Measurements from ENCODE around the gene SLIT3. TPM values are rescaled to one million over a fixed set of nuclear protein-coding genes. Genes with fewer than 3 reads are reported as not detected.

Gene SLIT3
- total and polyA plus RNA-seq, 2 donors from 2014 or later, result 14.5 to 54.1 TPM

DNA sequence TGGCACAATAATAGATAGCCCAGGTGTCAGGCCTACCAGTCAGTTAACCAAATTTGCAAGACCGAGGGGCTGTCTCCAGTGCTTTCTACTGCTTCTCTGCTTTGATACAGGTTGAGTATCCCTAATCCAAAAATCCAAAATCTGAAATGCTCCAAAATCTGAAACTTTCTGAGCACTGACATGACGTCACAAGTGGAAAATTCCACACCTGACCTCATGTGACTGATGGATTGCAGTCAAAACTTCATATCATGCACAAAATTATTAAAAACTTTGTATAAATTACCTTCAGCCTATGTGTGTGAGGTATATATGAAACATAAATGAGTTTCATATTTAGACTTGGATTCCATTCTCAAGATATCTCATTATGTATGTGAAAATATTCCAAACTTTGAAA lies 508.3 kb downstream of the SLIT3 start:
- no peaks in the 10 kb centered on the region for H3K9me3 ChIP-seq (ENCODE audit: control insufficient read depth in 2 of 3, insufficient read depth in 1 of 3, low read length in 3 of 3)
- H3K36me3 ChIP-seq (ENCODE audit: control insufficient read depth in 2 of 3, insufficient read depth in 3 of 3, low read length in 3 of 3), result peaks cover 0 to 2% (median 0%) of the 10 kb centered on the region in 3 donors
- DNase-seq (no peak), FAIRE-seq (no peak)
- H3K9ac ChIP-seq (ENCODE audit: low read length in 3 of 3), result no peak overlapping the region
- H3K27me3 ChIP-seq (ENCODE audit: control insufficient read depth, insufficient read depth, low read length), result no peaks in the 10 kb centered on the region
- no peaks in the 10 kb centered on the region for H3K4me1 ChIP-seq (ENCODE audit: control insufficient read depth in 2 of 3, insufficient read depth in 2 of 3, low read depth in 1 of 3, low read length in 3 of 3)
- intact Hi-C loops (cut with DNase I), result no loop called here
- no peak overlapping the region for H3K27ac ChIP-seq (ENCODE audit: low read depth in 2 of 2, low read length in 2 of 2)
- no peak overlapping the region for H3K4me3 ChIP-seq (ENCODE audit: low read length in 3 of 3)
- TF ChIP-seq, protein P1, sequence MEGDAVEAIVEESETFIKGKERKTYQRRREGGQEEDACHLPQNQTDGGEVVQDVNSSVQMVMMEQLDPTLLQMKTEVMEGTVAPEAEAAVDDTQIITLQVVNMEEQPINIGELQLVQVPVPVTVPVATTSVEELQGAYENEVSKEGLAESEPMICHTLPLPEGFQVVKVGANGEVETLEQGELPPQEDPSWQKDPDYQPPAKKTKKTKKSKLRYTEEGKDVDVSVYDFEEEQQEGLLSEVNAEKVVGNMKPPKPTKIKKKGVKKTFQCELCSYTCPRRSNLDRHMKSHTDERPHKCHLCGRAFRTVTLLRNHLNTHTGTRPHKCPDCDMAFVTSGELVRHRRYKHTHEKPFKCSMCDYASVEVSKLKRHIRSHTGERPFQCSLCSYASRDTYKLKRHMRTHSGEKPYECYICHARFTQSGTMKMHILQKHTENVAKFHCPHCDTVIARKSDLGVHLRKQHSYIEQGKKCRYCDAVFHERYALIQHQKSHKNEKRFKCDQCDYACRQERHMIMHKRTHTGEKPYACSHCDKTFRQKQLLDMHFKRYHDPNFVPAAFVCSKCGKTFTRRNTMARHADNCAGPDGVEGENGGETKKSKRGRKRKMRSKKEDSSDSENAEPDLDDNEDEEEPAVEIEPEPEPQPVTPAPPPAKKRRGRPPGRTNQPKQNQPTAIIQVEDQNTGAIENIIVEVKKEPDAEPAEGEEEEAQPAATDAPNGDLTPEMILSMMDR (IDR thresholded peaks at IDR 0.05; ENCODE audit: borderline replicate concordance, extremely low read depth, insufficient read depth), result no peak

DNA sequence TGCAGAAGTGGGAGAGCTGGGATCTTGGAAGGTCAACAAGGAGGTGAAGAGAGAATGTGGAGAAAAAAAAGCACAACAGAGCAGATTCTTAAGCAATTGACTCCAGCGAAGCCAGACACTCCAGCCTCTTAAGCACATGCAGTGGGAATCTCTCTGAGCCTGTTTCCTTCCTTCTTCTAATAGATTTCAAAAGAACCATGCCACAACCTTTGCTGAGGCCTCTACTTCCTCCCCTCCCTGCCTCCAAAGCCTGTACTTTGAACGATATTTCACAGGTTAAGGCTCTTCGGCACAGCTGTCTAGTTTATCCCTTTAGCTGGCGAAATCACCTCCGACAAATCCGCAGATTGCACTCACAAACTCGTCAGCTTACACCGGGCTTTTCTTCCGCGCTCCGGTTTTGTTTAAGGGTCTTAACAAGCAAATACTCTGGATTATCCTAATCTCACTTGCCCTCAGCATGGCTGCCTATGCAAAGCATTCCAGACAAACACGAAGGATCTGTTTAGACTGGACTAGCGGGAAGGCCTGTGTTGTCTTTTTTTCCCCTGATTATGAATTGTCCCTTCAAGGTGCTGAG lies 510.2 kb downstream of the SLIT3 start:
- no peak overlapping the region for H3K9ac ChIP-seq (ENCODE audit: low read length in 3 of 3)
- no peaks in the 10 kb centered on the region for H3K4me1 ChIP-seq (ENCODE audit: control insufficient read depth in 2 of 3, insufficient read depth in 2 of 3, low read depth in 1 of 3, low read length in 3 of 3)

DNA sequence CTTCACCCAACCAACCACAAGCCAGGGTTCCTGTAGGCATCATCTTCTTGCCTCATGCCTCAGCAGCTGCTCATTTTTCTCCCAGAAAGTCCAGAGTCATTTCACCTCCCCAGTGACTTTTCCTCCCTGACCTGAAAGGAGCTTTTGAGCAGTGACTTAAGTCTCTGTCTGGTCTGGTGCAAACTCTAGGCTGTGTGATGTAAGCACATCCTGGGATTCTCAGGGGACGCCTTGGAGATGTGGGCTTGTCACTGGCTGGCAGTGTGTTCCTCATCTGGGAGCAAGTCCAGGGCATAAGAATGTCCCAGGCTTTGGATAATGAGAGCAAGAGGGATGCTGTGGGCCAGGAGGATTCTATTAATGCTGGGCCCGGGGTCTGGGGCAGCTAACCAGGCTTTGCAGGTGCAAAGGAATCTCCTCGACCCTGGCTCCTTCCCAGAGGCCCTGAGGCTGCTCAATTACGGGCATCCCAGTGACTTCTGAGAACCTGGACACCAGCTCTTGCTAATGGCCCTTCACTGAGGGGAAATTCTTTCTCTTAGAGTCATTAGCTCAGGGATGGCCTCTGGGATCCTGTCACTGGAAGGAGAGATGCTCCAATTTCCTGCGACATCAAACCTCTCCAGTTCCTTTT lies 510.8 kb downstream of the SLIT3 start:
- DNase-seq, result peak in 2 of 5 donors; percentile 16 to 18
- H3K9ac ChIP-seq (ENCODE audit: low read length in 3 of 3), result no peak overlapping the region
- intact Hi-C loops (cut with DNase I), result no loop called here
- H3K9me3 ChIP-seq (ENCODE audit: control insufficient read depth in 2 of 3, insufficient read depth in 1 of 3, low read length in 3 of 3), result no peaks in the 10 kb centered on the region
- no peak overlapping the region for H3K4me3 ChIP-seq (ENCODE audit: low read length in 3 of 3)
- H3K36me3 ChIP-seq (ENCODE audit: control insufficient read depth in 2 of 3, insufficient read depth in 3 of 3, low read length in 3 of 3), result peaks cover 0 to 2% (median 0%) of the 10 kb centered on the region in 3 donors
- TF ChIP-seq, protein P1 (IDR thresholded peaks at IDR 0.05; ENCODE audit: borderline replicate concordance, extremely low read depth, insufficient read depth), result no peak
- no peak overlapping the region for H3K27ac ChIP-seq (ENCODE audit: low read depth in 2 of 2, low read length in 2 of 2)
- FAIRE-seq, result no peak
- no peaks in the 10 kb centered on the region for H3K27me3 ChIP-seq (ENCODE audit: control insufficient read depth, insufficient read depth, low read length)
- no peaks in the 10 kb centered on the region for H3K4me1 ChIP-seq (ENCODE audit: control insufficient read depth in 2 of 3, insufficient read depth in 2 of 3, low read depth in 1 of 3, low read length in 3 of 3)

More for the DNA sequence above, 510.2 kb downstream of the SLIT3 start:
- no peaks in the 10 kb centered on the region for H3K27me3 ChIP-seq (ENCODE audit: control insufficient read depth, insufficient read depth, low read length)
- H3K36me3 ChIP-seq (ENCODE audit: control insufficient read depth in 2 of 3, insufficient read depth in 3 of 3, low read length in 3 of 3), result peaks cover 0 to 2% (median 0%) of the 10 kb centered on the region in 3 donors
- no peak overlapping the region for H3K27ac ChIP-seq (ENCODE audit: low read depth in 2 of 2, low read length in 2 of 2)
- no peaks in the 10 kb centered on the region for H3K9me3 ChIP-seq (ENCODE audit: control insufficient read depth in 2 of 3, insufficient read depth in 1 of 3, low read length in 3 of 3)
- TF ChIP-seq, protein P1 (IDR thresholded peaks at IDR 0.05; ENCODE audit: borderline replicate concordance, extremely low read depth, insufficient read depth), result no peak
- DNase-seq (no peak), FAIRE-seq (no peak)
- no peak overlapping the region for H3K4me3 ChIP-seq (ENCODE audit: low read length in 3 of 3)
- intact Hi-C loops (cut with DNase I), result no loop called here
